Chondrocyte (in vitro differentiated cells): ENCODE measurements around the gene MX1. TPM values are rescaled to one million over a fixed set of nuclear protein-coding genes. Genes with fewer than 3 reads are reported as not detected.

ENCODE experiments used
- DNase-seq: peaks from one replicate; pipeline ENCODE4 v3.0.0; 2021; ENCODE audit warnings: mixed read lengths, low spot score
- H3K27ac Mint-ChIP-seq: one replicate; pipeline ENCODE4 v1.8.0; 2021; ENCODE audit warnings: mild to moderate bottlenecking, moderate library complexity, mixed read lengths; ENCODE audit not compliant: unreplicated experiment
- H3K27me3 Mint-ChIP-seq: 2 replicates; pipeline ENCODE4 v1.8.0; 2021; ENCODE audit warnings: low read depth, mixed read lengths
- H3K36me3 Mint-ChIP-seq: 2 replicates; pipeline ENCODE4 v1.8.0; 2021; ENCODE audit warnings: low read depth, mixed read lengths
- H3K4me1 Mint-ChIP-seq: 2 replicates; pipeline ENCODE4 v1.8.0; 2021; ENCODE audit warnings: low read depth, mild to moderate bottlenecking, mixed read lengths
- H3K4me3 Mint-ChIP-seq: one replicate; pipeline ENCODE4 v1.8.0; 2021; ENCODE audit warnings: mild to moderate bottlenecking, moderate library complexity, mixed read lengths; ENCODE audit not compliant: unreplicated experiment
- H3K9me3 Mint-ChIP-seq: 2 replicates; pipeline ENCODE4 v1.8.0; 2021; ENCODE audit warnings: low read depth, mixed read lengths
- CTCF ChIP-seq: fragments of 200-600 bp; sonication (generic); IDR thresholded peaks from 2 replicates; pipeline ENCODE4 v1.5.0; 2021; ENCODE audit warnings: antibody characterized with exemption, mild to moderate bottlenecking, moderate library complexity
- total RNA-seq: library from RNA; stranded (reverse); gene quantifications from 3 replicates; pipeline ENCODE4 v1.2.1, GENCODE V29; 2021

MX1 gene
- total RNA-seq, 1 donor from 2014 or later: 1.2 TPM

GRCh38 chr21:41429305-41429704, 3.3 kb downstream of the MX1 start:
- no peak for TF ChIP-seq CTCF
- Mint-ChIP-seq H3K4me3 (no peak overlapping the region), H3K4me1 (no peaks in the 10 kb centered on the region), H3K27ac (no peak overlapping the region), H3K9me3 (peaks cover under 1% of the 10 kb centered on the region), H3K36me3 (peaks cover under 1% of the 10 kb centered on the region), H3K27me3 (peaks cover 2% of the 10 kb centered on the region)
- no peak for DNase-seq

DNA sequence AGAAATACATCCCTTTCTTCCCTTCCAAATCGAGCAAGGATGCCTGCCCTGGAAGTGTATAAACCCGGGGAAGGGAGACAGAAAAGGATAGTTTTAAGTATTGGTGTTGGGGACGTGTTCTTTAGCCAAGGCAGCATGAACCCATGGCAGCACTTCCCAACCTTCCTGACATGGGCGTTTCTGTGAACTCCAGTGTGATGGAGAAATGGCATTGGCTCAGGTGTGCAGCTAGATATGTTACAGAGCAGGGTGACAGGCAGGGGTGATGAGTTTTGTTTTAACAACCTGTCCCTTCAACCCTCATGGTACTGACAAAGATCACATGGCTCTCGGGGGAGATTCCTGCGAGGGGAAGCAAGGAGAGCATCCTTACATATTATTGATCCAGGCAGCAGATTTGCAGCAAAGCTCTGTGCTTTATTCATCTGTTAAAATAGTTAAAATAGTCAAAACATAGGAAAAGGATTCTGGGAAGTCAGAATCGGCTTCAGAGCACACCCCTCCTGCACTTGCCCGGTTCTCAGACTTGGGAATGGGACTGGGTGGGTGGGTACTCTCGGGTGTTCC, 4.0 kb downstream of the MX1 start:
- H3K27ac Mint-ChIP-seq: no peak overlapping the region
- H3K4me1 Mint-ChIP-seq: no peaks in the 10 kb centered on the region
- H3K36me3 Mint-ChIP-seq: peaks cover 5% of the 10 kb centered on the region
- no peak overlapping the region for H3K4me3 Mint-ChIP-seq
- DNase-seq: no peak
- peaks cover 2% of the 10 kb centered on the region for H3K27me3 Mint-ChIP-seq
- TF ChIP-seq CTCF: no peak
- H3K9me3 Mint-ChIP-seq: peaks cover 8% of the 10 kb centered on the region

GRCh38 chr21:41431788-41432548, 5.9 kb downstream of the MX1 start:
- Mint-ChIP-seq H3K4me1 (no peaks in the 10 kb centered on the region), H3K27me3 (peaks cover 2% of the 10 kb centered on the region), H3K36me3 (peaks cover 9% of the 10 kb centered on the region), H3K9me3 (peaks cover 12% of the 10 kb centered on the region), H3K27ac (no peak overlapping the region), H3K4me3 (no peak overlapping the region)
- TF ChIP-seq CTCF: no peak
- DNase-seq: no peak

- no peak for TF ChIP-seq CTCF
- no peak for DNase-seq
- H3K9me3 Mint-ChIP-seq: peaks cover 12% of the 10 kb centered on the region
- H3K27me3 Mint-ChIP-seq: peaks cover 2% of the 10 kb centered on the region
- peaks cover 9% of the 10 kb centered on the region for H3K36me3 Mint-ChIP-seq
- no peak overlapping the region for H3K27ac Mint-ChIP-seq
- H3K4me3 Mint-ChIP-seq: no peak overlapping the region
- no peaks in the 10 kb centered on the region for H3K4me1 Mint-ChIP-seq
Measured at GRCh38 chr21:41432562-41433460, 6.8 kb downstream of the MX1 start.

- peaks cover 9% of the 10 kb centered on the region for H3K36me3 Mint-ChIP-seq
- no peaks in the 10 kb centered on the region for H3K27me3 Mint-ChIP-seq
- peaks cover 12% of the 10 kb centered on the region for H3K9me3 Mint-ChIP-seq
- H3K4me3 Mint-ChIP-seq: no peak overlapping the region
- H3K4me1 Mint-ChIP-seq: no peaks in the 10 kb centered on the region
- no peak for DNase-seq
- TF ChIP-seq CTCF: no peak
- H3K27ac Mint-ChIP-seq: no peak overlapping the region
Measured at GRCh38 chr21:41433566-41433965, 7.5 kb downstream of the MX1 start.
